Esophagus muscularis mucosa (tissue), 4 donors: Measurements from ENCODE around the gene STAMBP. TPM values are rescaled to one million over a fixed set of nuclear protein-coding genes. Genes with fewer than 3 reads are reported as not detected.

Source experiments
- DNase-seq: peaks from one replicate; pipeline ENCODE4 v3.0.0-alpha.2; 2017; ENCODE audit errors: extremely low spot score
- H3K27ac ChIP-seq, 4 donors: fragments of 200-600 bp; sonication (generic); replicated peaks in 1 of 4; 1 replicate in 3 of 4; 2 replicates in 1 of 4; pipeline ENCODE4 v1.5.1; 2016 to 2019; ENCODE audit warnings: mild to moderate bottlenecking in 1 of 4
- H3K27me3 ChIP-seq, 4 donors: fragments of 200-600 bp; sonication (generic); one replicate each; pipeline versions ENCODE4 v1.5.1 to v1.6.0; 2016 to 2019
- H3K36me3 ChIP-seq, 4 donors: fragments of 200-600 bp; sonication (generic); one replicate each; pipeline ENCODE4 v1.5.1; 2016 to 2019
- H3K4me1 ChIP-seq, 4 donors: fragments of 200-600 bp; sonication (generic); one replicate each; pipeline ENCODE4 v1.5.1; 2016 to 2019
- H3K4me3 ChIP-seq, 4 donors: fragments of 200-600 bp; sonication (generic); 1 replicate in 2 of 4; 2 replicates in 2 of 4; pipeline ENCODE4 v1.5.1; 2016 to 2019; ENCODE audit warnings: mild to moderate bottlenecking in 4 of 4, moderate library complexity in 1 of 4
- H3K9me3 ChIP-seq, 4 donors: fragments of 200-600 bp; sonication (generic); 1 replicate in 3 of 4; 2 replicates in 1 of 4; pipeline ENCODE4 v1.5.1; 2016 to 2019
- CTCF ChIP-seq, 3 experiments: fragments of 200-600 bp in 2 of 3; fragments of 450-650 bp in 1 of 3; sonication (generic) in 2 of 3; IDR thresholded peaks; one replicate each; pipeline ENCODE4 v1.5.1; 2017 to 2019; ENCODE audit warnings: antibody characterized with exemption in 3 of 3, mild to moderate bottlenecking in 2 of 3, moderate library complexity in 1 of 3
- EP300 ChIP-seq: sonication (generic); formaldehyde crosslinking; IDR thresholded peaks from one replicate; pipeline ENCODE4 v1.6.1; 2017; ENCODE audit warnings: antibody characterized with exemption
- POLR2A ChIP-seq: fragments of 450-650 bp; IDR thresholded peaks from one replicate; pipeline ENCODE4 v1.6.1; 2017; ENCODE audit warnings: antibody characterized with exemption, moderate library complexity, mild to moderate bottlenecking, low read depth
- POLR2AphosphoS5 ChIP-seq, 2 donors: sonication (generic); formaldehyde crosslinking; IDR thresholded peaks; one replicate each; pipeline ENCODE4 v1.6.1; 2017; ENCODE audit warnings: antibody characterized with exemption in 2 of 2
- WGBS: methylation state at CpG from one replicate; pipeline ENCODE4 v1.1.5; 2018; 5-methylcytosine and 5-hydroxymethylcytosine counted together
- intact Hi-C: fragments of 100-400 bp; cut with DNase I; formaldehyde crosslinking; loops from one replicate; pipeline ENCODE4 v1.15.1; 2023
- total RNA-seq, 4 donors: library from RNA; depleted of rRNA; stranded (reverse); fragments of >200 nt; gene quantifications; one replicate each; pipeline versions ENCODE4 v1.1.0 to v1.2.1, GENCODE V29; 2016

The STAMBP gene
- total RNA-seq, 4 donors from 2014 or later = 32.3 to 73.8 (median 34.1) TPM

GRCh38 chr2:73851274-73851673, 22.5 kb downstream of the STAMBP start:
- no peak overlapping the region for H3K4me3 ChIP-seq
- H3K27me3 ChIP-seq = no peaks in the 10 kb centered on the region
- no peak for DNase-seq
- peak overlapping the region in 2 of 4 donors; percentile 49 to 55 for H3K27ac ChIP-seq
- no peak for TF ChIP-seq POLR2AphosphoS5 (IDR thresholded peaks at IDR 0.05)
- peak in 1 of 3 experiments; percentile 5 for TF ChIP-seq CTCF (IDR thresholded peaks at IDR 0.05)
- no peaks in the 10 kb centered on the region for H3K9me3 ChIP-seq
- WGBS = 69% methylated on average over 3 of the region's 3 CpGs
- peaks cover 25 to 100% (median 84%) of the 10 kb centered on the region in 4 donors for H3K36me3 ChIP-seq
- H3K4me1 ChIP-seq = peaks cover 0 to 24% (median 8%) of the 10 kb centered on the region in 4 donors
- intact Hi-C loops = no loop called here

GRCh38 chr2:73852020-73852419, 23.3 kb downstream of the STAMBP start:
- TF ChIP-seq EP300 (no peak), CTCF (IDR thresholded peaks at IDR 0.05) (no peak), POLR2AphosphoS5 (IDR thresholded peaks at IDR 0.05) (no peak), POLR2A (no peak)
- intact Hi-C loops = no loop called here
- no peak overlapping the region for H3K4me3 ChIP-seq
- no peaks in the 10 kb centered on the region for H3K9me3 ChIP-seq
- H3K27me3 ChIP-seq = no peaks in the 10 kb centered on the region
- no peak for DNase-seq
- peaks cover 0 to 24% (median 8%) of the 10 kb centered on the region in 4 donors for H3K4me1 ChIP-seq
- no peak overlapping the region for H3K27ac ChIP-seq
- peaks cover 31 to 100% (median 83%) of the 10 kb centered on the region in 4 donors for H3K36me3 ChIP-seq

- Histone ChIP-seq H3K9me3 (no peaks in the 10 kb centered on the region), H3K4me3 (no peak overlapping the region), H3K36me3 (peaks cover 23 to 93% (median 74%) of the 10 kb centered on the region in 4 donors), H3K4me1 (peaks cover 0 to 8% (median under 1%) of the 10 kb centered on the region in 4 donors), H3K27me3 (no peaks in the 10 kb centered on the region), H3K27ac (no peak overlapping the region)
- intact Hi-C loops = no loop called here
- TF ChIP-seq EP300 = no peak
- TF ChIP-seq CTCF (IDR thresholded peaks at IDR 0.05) = no peak
- no peak for TF ChIP-seq POLR2AphosphoS5 (IDR thresholded peaks at IDR 0.05)
- TF ChIP-seq POLR2A = no peak
- DNase-seq = no peak
- 94% methylated on average over 2 of the region's 2 CpGs for WGBS
Observed at GRCh38 chr2:73855526-73855925, 26.8 kb downstream of the STAMBP start.

GRCh38 chr2:73856214-73856613, 27.5 kb downstream of the STAMBP start:
- no peak overlapping the region for H3K4me3 ChIP-seq
- DNase-seq = no peak
- peaks cover 27 to 94% (median 77%) of the 10 kb centered on the region in 4 donors for H3K36me3 ChIP-seq

More at GRCh38 chr2:73856214-73856613, 27.5 kb downstream of the STAMBP start:
- Histone ChIP-seq H3K27me3 (no peaks in the 10 kb centered on the region), H3K27ac (no peak overlapping the region), H3K4me1 (peaks cover 0 to 1% (median 0%) of the 10 kb centered on the region in 4 donors), H3K9me3 (no peaks in the 10 kb centered on the region)
- TF ChIP-seq EP300 (no peak), POLR2A (no peak), POLR2AphosphoS5 (IDR thresholded peaks at IDR 0.05) (no peak), CTCF (IDR thresholded peaks at IDR 0.05) (no peak)
- intact Hi-C loops = no loop called here
